Smooth muscle cell of trachea (primary cell): ENCODE measurements around the gene C5orf15. TPM values are rescaled to one million over a fixed set of nuclear protein-coding genes. Genes with fewer than 3 reads are reported as not detected.

Experiments
- total RNA-seq: library from RNA; depleted of rRNA; stranded (reverse); fragments of >200 nt; gene quantifications from 2 replicates; pipeline ENCODE4 v1.2.1, GENCODE V29; 2014

Gene C5orf15
- 48.6 and 57.3 TPM in 2 replicates for total RNA-seq

DNA sequence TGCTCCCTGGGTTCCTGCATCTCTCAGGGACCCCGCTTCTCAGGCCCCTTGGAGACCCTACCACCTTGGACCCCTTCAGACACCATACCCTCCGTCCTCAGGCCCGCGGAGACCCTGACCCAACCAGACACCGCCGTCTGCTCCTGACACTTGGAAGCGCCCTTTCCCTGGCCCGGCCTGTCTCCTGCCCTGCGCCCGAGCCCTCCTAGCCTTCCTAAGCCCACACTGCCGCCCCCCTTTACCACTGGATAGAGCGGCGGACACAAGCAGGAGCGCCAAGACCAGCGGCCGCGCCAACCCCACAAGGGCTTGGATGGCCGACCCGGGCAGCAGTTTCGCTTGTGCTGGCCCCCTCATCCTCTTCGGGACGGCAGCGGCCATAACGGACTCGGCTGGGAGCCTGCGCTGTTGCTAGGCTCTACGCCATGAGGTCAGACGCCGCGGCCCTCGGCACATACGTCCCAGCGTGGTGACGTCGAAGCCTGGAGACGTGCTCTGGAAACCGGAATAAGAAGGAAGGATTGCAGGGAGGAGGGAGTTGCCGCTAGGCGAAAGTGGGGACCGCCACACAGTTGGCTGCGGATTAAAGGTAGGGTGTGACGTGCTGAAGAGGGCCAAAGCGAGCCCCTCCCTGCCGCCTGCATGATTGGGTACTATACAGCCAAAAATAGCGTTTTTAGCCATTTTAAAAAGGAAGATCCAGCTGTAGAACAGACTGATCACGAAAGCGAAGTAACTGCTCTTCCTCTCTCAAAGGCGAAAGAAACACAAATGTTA, at the start of gene C5orf15:
C5orf15 (minus strand) TSS at position 422 of the 777 bp plus-strand sequence; CDS start at position 381, 41 bp downstream.

DNA sequence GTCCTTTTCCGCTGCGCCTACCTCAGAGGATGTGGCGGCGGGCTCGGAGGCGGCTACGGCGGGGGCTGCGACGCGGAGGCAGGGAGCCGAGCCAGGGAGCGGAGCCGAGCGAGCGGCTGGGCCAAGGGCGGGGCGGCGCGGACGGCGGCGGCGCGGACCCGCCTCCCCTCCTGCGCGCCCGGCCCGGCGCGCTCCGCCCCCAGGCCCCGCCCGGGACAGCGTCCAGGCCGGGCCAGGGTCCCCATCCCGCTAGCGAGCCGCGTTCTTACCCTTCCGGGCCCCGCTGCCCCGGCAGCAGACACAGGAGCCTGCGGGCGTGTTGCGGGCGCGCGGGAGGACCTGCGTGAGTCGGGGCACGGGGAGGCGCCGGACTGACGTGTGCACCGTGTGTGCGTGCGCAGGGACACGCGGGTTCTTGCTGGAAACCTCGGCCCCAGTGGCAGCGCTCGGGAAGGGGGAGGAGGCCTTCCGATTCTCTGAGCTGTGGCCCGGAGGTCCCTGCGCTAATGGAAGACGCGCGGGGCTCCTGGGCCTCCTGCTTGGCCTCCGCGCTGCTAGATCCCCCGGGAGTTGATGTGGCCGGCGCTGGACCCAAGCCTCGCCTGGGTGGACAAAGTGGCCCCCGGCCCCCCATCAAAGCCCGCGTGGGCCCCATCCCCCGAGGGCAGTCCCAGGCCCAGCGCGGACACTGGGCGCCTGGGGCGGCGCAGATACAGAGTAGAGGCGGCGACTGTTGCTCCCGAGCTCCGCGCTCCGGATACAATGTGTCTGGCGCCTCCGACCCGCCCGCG, 36.4 kb upstream of the C5orf15 start, which contains the start of gene VDAC1:
VDAC1 (minus strand) TSS at position 350 of the 791 bp plus-strand sequence. CDS start 11,963 bp downstream, outside the sequence.

Other genes with a start within 250 kb of the C5orf15 start
- 362 and 375 TPM in 2 replicates for gene VDAC1, start 36.4 kb upstream of the C5orf15 start, total RNA-seq
- gene TCF7, start 146.1 kb upstream of the C5orf15 start, total RNA-seq: 5.1 and 7.1 TPM in 2 replicates
- gene SKP1, start 208.3 kb upstream of the C5orf15 start, total RNA-seq: 336 and 360 TPM in 2 replicates